Dermis microvascular lymphatic vessel endothelial cell (primary cell): ENCODE data around the gene MRPL55. TPM values are rescaled to one million over a fixed set of nuclear protein-coding genes. Genes with fewer than 3 reads are reported as not detected.
A peak's percentile ranks its signal among the peaks of the same experiment; 100 is the strongest.

Experiments
- DNase-seq, 2 donors: peaks; one replicate each; pipeline versions ENCODE4 v3.0.0 to v3.0.0-alpha.2; 2010; ENCODE audit warnings: low read depth in 2 of 2
- total RNA-seq: library from RNA; depleted of rRNA; stranded (reverse); fragments of >200 nt; gene quantifications from 2 replicates; pipeline ENCODE4 v1.2.1, GENCODE V29; 2014

The MRPL55 gene
- total RNA-seq, 1 donor from 2014 or later, result 47.0 TPM

DNA sequence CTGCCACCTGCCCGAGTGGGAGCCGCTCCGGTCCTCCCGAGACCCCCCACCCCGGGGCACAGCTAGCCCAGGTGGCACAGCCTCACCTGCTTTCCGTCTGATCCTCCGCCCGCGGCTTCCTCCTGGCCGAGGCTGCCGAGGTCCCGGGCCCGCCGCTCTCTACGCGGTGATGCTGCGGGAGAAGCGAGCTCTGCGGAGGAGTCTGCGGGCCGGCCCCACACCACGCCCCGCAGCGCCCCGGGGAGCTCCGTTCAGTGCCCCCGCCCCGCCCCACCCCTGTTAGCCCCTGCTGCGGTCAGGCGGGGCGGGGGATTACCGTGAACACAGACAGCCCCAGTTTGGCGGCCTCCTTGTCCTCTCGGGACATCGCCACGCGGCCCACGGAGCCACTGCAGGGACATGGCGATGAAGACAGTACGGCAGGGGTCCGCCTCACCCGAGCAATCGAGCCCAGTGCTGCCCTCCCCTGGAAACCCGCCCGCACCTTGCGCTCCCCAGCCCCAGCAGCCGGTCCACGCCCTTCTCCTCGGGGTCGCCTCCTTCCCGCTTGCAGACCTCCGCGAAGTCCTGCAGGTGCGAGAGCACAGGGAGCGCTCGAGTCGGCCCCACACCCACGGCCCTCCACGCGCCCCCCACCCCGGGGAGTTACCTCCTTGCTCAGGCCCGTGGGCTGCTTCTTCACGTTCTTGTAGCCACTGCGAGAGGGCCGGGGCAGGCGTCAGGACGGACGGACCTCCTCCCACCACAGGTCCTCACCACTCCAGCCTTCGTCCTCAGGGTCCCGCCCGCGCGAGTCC, 6.9 kb downstream of the MRPL55 start:
- DNase-seq, result peak in 1 of 2 donors; percentile 66

DNA sequence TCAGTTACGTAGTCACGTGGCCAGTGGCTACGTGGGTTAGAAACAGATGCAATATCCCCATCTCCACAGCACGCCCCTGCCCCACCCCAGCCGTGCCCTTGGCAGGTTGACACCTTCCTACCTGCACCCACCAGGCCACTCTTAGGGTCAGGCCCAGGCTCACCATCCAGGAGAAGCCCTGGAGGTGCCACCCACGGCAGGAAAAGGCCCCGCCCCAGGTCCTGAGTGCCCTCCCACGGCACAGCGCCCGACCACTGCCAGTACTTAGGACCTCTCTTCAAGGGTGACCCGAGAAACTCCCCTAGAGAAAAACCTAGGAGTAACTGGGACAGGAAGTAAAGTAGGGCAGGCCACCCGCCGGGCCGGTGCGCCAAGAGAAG, 7.5 kb downstream of the MRPL55 start:
- no peak for DNase-seq

GRCh38 chr1:228100822-228101613, 8.1 kb downstream of the MRPL55 start:
- DNase-seq, result no peak

- DNase-seq, result no peak
Observed at GRCh38 chr1:228099331-228099732, 9.8 kb downstream of the MRPL55 start.

DNA sequence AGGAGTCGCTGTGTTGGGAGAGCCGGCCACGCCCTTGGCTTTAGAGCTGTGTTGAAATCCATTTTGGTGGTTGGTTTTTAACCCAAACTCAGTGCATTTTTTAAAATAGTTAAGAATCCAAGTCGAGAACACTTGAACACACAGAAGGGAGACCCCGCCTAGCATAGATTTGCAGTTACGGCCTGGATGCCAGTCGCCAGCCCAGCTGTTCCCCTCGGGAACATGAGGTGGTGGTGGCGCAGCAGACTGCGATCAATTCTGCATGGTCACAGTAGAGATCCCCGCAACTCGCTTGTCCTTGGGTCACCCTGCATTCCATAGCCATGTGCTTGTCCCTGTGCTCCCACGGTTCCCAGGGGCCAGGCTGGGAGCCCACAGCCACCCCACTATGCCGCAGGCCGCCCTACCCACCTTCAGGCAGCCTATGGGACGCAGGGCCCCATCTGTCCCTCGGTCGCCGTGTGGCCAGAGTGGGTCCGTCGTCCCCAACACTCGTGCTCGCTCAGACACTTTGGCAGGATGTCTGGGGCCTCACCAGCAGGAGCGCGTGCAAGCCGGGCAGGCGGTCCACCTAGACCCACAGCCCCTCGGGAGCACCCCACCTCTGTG, 10.7 kb downstream of the MRPL55 start:
- no peak for DNase-seq

DNA sequence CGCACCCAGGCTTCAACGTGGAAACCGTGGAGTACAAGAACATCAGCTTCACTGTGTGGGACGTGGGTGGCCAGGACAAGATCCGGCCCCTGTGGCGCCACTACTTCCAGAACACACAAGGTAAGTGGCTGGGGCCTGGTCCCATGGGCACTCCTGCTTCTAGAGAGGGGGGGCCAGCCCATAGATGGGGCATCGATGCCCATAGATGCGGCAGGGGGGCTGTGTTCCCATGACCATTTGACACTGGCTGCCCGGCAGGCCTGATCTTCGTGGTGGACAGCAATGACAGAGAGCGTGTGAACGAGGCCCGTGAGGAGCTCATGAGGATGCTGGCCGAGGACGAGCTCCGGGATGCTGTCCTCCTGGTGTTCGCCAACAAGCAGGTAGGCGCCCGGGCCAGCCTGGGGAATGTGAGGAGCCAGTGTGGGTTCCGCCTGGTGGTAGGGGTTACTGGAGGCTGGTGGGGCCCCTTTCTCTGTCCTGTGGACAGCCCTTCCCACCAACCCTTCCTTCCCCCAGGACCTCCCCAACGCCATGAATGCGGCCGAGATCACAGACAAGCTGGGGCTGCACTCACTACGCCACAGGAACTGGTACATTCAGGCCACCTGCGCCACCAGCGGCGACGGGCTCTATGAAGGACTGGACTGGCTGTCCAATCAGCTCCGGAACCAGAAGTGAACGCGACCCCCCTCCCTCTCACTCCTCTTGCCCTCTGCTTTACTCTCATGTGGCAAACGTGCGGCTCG, 11.6 kb downstream of the MRPL55 start:
- no peak for DNase-seq

- no peak for DNase-seq
Observed at GRCh38 chr1:228096416-228097332, 12.4 kb downstream of the MRPL55 start.

DNA sequence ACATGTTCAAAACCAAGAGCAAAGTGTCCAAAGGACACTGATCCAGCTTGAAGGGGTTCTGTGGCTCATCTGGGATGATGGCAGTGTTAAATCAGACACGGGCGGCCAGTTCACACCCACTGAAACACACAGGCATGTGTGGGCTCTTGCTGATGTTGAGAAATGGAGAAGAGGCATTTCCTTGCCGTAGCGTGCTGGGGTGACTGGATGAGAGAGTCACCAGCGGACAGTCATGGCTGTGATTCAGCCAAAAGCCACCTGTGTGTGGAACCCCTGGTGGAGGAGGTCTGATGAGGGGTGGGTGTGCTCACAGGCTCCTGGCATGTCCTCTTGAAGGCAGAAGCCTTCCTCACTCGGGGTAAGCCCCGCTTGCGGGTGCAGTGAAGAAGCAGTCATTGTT, 13.2 kb downstream of the MRPL55 start:
- no peak for DNase-seq

- no peak for DNase-seq
Observed at GRCh38 chr1:228095161-228095560, 13.9 kb downstream of the MRPL55 start.

DNA sequence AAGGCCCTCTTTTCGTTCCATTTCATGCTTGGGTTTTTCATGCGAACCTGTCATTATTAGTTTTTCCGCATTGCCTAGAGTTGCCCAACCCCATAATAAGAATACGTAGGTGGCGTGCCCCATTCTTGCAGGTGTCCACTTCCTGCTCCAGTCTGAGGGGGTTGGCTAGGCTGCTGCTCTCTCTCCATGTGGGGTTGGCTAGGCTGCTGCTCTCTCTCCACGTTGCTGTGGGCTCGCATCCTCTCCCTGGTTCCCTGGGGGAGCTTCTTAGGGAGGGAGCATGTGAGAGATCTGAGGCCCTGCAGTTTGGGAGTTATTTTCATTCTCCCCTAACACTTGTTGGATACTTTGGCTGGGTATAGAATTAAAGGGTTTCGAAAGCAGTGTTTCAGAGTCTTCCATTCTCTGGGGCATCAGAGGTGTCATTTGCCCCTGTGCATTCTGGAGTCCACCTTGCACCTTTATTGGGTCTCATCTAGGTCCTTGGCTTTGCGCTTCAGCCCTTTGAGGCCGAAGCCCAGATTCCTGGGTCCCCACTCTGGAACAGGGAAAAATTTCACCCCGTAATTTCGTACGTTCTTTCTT, 14.6 kb downstream of the MRPL55 start:
- DNase-seq, result no peak

GRCh38 chr1:228093050-228093906, 15.8 kb downstream of the MRPL55 start:
- no peak for DNase-seq

DNA sequence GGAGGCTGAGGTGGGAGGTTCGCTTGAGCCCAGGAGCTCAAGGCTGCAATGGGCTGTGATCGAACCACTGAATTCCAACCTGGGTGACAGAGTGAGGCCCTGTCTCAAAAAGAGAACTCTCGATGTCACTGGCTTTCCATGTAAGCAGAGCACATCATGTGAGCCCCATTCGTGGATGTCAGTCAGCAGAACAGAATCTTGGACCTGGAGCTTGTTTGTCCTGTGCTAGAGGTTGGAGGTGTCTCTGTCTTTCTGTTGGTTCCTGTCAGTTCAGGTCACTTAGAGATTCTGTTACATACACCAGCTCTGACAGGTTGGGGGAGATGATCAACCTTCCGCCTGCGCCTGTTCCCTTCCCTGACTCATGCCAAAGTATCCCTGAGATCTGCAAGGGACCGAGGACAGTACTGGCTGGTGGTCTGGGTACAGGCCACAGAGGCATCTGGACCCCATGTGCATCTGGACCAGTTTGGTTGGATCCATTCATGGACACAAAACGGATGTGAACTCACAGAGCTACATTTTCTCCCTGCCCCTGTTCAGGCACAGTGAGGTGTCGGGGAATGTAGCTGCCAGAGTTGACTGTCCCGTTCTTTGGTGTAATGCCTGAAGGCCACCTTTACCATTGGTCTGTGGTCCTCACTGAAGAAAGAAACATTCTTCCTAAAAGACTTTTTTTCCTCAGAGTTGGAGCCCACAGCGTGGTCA, 16.6 kb downstream of the MRPL55 start:
- DNase-seq, result no peak

GRCh38 chr1:228091084-228091483, 18.0 kb downstream of the MRPL55 start:
- DNase-seq, result no peak

DNA sequence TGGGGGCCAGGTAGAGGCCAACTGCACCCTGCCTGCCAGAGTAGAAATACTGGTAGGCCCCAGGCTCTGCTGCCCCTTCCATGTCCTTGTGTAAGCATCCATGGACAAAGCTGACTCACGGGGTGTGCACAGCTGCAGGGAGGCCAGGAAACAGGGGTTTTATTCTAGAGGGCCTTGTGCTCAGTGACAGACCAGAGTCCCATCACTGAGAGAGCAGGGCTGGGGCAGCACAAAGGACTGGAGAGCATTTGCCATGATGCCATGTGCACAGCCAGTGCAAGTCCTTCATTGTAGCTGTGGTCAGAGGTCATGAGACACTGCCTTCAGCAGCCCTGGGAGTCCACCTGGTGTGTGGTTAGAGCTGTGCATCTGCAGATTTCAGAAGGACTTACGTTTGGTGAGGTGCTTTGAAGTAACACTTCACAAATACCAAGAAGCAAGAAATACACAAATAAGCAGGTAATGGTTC, 18.5 kb downstream of the MRPL55 start:
- DNase-seq, result peak in 1 of 2 donors; percentile 56

DNA sequence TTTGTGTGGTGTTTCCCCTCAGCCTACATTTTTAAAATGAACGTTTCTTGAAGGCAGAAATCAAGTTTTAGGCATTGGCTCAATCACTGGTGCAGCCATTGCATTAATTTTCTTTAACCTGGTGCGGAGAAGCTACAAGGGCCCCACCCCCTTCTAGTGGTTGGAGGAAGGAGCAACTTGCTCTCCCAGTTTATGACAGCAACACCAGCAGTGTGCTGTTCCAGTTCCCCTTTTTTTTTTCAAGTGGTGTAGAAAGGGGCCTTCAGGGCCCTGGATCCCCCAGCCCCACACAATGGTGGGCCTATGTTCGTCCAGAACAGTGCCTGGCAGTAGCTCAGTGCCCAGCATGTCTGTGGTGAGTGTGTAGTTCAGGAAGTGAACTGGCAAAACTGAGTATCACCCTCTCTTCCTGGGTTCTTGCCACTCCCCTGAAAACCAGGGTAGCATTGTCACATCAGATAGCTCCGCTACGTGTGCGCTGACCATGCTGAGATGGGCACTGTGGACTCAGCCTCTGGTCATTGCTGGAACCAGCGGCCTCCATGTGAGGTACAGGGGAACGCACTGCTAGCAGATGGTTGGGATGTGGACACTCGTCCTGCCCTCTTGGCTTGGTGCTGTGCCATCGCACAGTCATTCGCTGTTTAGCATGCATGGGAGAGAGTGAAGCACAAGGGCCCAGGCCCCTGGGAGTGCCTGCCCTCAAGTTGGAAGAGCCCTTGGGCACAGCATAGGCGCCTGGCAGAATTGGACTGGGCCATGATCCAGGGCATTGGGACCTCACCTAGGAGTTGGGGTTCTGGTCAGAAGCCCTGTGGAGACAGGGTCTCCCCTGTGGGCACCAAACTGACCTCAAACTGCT, 19.3 kb downstream of the MRPL55 start:
- DNase-seq, result no peak

DNA sequence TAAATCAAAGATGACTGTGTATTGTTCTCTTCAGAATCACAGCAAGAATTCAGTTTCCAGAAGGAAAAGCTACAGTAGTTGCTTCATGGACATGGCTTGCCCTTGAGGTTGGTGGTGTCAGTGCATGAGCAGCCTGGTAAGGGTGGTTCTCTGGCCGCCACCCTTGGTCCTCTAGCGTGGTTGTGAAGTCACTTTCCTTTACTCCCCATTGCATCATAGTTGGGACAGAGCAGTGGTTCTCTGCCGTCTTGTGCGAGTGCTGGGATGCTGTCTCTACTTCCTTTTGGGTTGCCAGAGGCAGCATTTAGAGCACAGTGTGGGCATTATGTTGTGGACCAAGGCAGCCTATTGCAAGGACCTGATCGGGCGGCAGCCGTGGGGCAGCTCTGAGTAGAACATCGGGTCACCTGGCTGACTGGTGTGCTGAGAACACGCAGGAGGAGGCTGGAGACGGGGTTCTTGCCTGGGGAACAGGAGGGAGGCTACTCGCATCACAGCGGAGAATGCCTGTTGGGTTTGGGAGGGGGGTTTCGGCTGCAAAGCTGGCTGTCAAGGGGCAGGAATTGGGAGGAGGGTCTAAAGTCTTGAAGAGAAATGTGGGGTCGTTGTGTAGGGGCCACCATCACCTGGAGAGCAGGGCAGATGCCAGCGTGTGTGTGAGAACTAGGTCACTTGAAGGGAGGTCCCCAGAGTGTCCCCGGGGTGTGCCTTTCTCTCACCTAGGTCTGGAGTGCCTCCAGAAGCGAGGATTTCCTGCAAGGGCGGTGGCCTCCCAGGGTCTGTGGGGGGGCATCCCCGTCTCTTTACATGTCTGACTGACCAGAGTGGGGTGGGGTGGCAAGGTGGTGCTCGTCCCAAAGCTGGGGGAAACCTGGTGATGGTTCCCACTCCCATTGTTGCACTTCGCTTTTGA, 20.3 kb downstream of the MRPL55 start:
- DNase-seq, result no peak
